ENCODE measurements around the gene FBXL19.

DNA sequence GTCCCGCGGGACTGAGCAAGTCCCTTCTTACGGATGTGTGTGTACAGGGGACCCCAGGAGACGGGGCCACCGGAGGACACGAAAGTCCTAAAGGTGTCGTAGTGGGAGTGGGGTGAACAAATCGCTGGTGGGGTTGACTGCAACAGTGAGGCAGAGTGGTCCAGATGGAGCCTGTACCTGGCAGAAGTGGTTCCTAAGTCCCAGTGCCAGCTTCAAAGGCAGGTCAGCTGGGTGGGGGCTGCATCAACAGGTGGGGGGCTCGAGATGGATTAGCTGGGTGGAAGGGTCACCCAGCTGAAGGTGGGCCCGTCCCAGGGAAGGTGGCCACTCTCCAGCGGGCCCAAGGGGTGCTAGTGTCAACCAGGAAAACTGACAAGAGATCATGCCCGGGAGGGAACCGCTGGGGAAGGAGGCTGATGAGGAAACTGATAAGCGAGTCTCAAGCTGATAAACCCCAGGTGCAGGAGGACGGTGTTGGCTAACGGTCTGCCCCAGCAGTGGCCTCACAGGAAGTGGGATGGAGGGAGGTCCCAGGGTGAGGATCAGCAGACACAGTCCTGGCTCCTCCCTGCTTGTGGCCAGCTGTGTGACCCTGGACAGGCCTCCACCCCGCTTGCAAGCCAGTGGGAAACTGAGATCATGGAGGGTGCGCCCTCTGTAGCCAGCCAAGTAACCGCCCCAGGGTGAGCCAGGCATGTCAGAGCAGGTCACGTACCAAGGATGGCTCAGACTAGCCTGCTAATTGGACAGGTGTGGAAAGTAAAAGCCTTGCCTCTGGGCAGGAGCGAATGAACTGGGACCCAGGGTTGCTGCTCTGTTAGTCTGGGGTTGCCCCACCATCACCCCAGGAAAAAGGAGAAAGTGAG lies 26.5 kb downstream of the FBXL19 start:
- TF ChIP-seq NFATC4 (CRISPR knock-in tag; IDR thresholded peaks at IDR 0.05) = no peak
- TF ChIP-seq FOXP4 (CRISPR knock-in tag; IDR thresholded peaks at IDR 0.05) = no peak
- no peak for TF ChIP-seq CTCF (IDR thresholded peaks at IDR 0.05)
- TF ChIP-seq TCF7 (CRISPR knock-in tag; IDR thresholded peaks at IDR 0.05; ENCODE audit: low read depth) = no peak
- TF ChIP-seq ZBTB21 (CRISPR knock-in tag; IDR thresholded peaks at IDR 0.05; ENCODE audit: borderline replicate concordance) = no peak
- TF ChIP-seq NFYB (CRISPR knock-in tag; conservative IDR thresholded peaks at IDR 0.05; ENCODE audit: low read depth) = no peak

All from WTC11 (cell line).